Hepatocyte (in vitro differentiated cells): ENCODE data around the gene DYNC1I1. TPM values are rescaled to one million over a fixed set of nuclear protein-coding genes. Genes with fewer than 3 reads are reported as not detected.

Experiments
- DNase-seq: peaks from one replicate; pipeline ENCODE4 v3.0.0-alpha.2; 2016; ENCODE audit warnings: low spot score
- H2AFZ ChIP-seq: fragments of 200-600 bp; sonication (generic); 2 replicates; pipeline ENCODE4 v1.6.0; 2016; ENCODE audit warnings: antibody characterized with exemption, mild to moderate bottlenecking
- H3K27ac ChIP-seq: fragments of 200-600 bp; sonication (generic); 2 replicates; pipeline ENCODE4 v1.5.1; 2016; ENCODE audit warnings: mild to moderate bottlenecking
- H3K27me3 ChIP-seq: fragments of 200-600 bp; sonication (generic); 2 replicates; pipeline ENCODE4 v1.6.1; 2016
- H3K36me3 ChIP-seq: fragments of 200-600 bp; sonication (generic); replicated peaks from 2 replicates; pipeline ENCODE4 v1.5.1; 2016; ENCODE audit warnings: low read depth; ENCODE audit not compliant: insufficient read depth
- H3K4me1 ChIP-seq: fragments of 200-600 bp; sonication (generic); 2 replicates; pipeline ENCODE4 v1.5.1; 2016; ENCODE audit warnings: mild to moderate bottlenecking, moderate library complexity; ENCODE audit not compliant: insufficient read depth
- H3K4me2 ChIP-seq: fragments of 200-600 bp; sonication (generic); 2 replicates; pipeline ENCODE4 v1.6.0; 2016
- H3K4me3 ChIP-seq: fragments of 200-600 bp; sonication (generic); 2 replicates; pipeline ENCODE4 v1.5.1; 2016; ENCODE audit warnings: mild to moderate bottlenecking
- H3K79me2 ChIP-seq: fragments of 200-600 bp; sonication (generic); 2 replicates; pipeline ENCODE4 v1.6.0; 2017; ENCODE audit warnings: mild to moderate bottlenecking
- H3K9me2 ChIP-seq: fragments of 200-600 bp; sonication (generic); replicated peaks from 2 replicates; pipeline ENCODE4 v1.6.0; 2017; ENCODE audit warnings: mild to moderate bottlenecking; ENCODE audit not compliant: insufficient read depth
- H3K9me3 ChIP-seq: fragments of 200-600 bp; sonication (generic); 2 replicates; pipeline ENCODE4 v1.5.1; 2016; ENCODE audit warnings: low read depth, mild to moderate bottlenecking
- H4K20me1 ChIP-seq: fragments of 200-600 bp; sonication (generic); 2 replicates; pipeline ENCODE4 v1.6.0; 2016; ENCODE audit warnings: mild to moderate bottlenecking; ENCODE audit not compliant: insufficient read depth, poor library complexity, severe bottlenecking
- CTCF ChIP-seq: fragments of 200-600 bp; sonication (generic); IDR thresholded peaks from 2 replicates; pipeline ENCODE4 v1.5.1; 2016; ENCODE audit warnings: antibody characterized with exemption, mild to moderate bottlenecking; ENCODE audit not compliant: poor library complexity
- EZH2 ChIP-seq: fragments of 200-600 bp; sonication (generic); IDR thresholded peaks from 2 replicates; pipeline ENCODE4 v1.6.1; 2016; ENCODE audit warnings: antibody characterized with exemption, mild to moderate bottlenecking, borderline replicate concordance
- EZH2phosphoT487 ChIP-seq: fragments of 200-600 bp; sonication (generic); IDR thresholded peaks from one replicate; pipeline ENCODE4 v1.6.1; 2018; ENCODE audit warnings: antibody characterized with exemption, mild to moderate bottlenecking, low read depth, moderate library complexity; ENCODE audit not compliant: unreplicated experiment, severe bottlenecking
- WGBS: methylation state at CpG from one replicate; pipeline ENCODE4 v1.1.6; 2016; ENCODE audit warnings: low lambda C conversion rate; ENCODE audit errors: missing lambda C conversion rate; 5-methylcytosine and 5-hydroxymethylcytosine counted together
- polyA plus RNA-seq: library from polyadenylated mRNA; unstranded; fragments of >200 nt; fragmentation: Nextera tagmentation; extraction: Ambion mirVana; gene quantifications from 2 replicates; pipeline ENCODE4 v1.2.1, GENCODE V29; 2016
- total RNA-seq: library from RNA; depleted of rRNA; stranded (reverse); fragments of >200 nt; gene quantifications from 2 replicates; pipeline ENCODE4 v1.2.3, GENCODE V29; 2014

DYNC1I1 gene
- total and polyA plus RNA-seq, 2 experiments from 2014 or later = 2.5 to 3.7 TPM

DNA sequence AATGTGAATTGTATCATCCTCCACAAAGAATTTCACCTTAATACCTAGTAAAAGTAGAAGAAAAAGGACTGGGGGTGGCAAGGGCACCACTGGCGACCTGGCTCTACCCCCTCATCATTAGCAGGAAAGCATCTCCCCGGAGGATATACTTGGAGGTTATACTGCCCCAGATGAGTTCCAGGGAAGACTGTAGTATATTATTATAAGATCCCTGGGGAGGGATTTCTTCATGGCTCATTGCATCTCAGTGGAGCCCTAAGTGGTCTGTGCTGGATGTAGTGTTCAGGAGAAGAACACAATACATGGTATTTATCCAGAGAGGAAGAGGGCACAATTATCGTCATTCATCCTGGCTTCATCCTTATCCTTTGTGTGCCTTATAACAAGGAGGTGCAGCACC, 14.2 kb upstream of the DYNC1I1 start:
- 79% methylated on average over 3 of the region's 3 CpGs for WGBS
- Histone ChIP-seq H2AFZ (no peak overlapping the region), H3K27ac (no peak overlapping the region), H3K79me2 (no peaks in the 10 kb centered on the region), H3K4me1 (no peaks in the 10 kb centered on the region), H3K9me2 (no peaks in the 10 kb centered on the region), H4K20me1 (no peaks in the 10 kb centered on the region), H3K9me3 (no peaks in the 10 kb centered on the region), H3K36me3 (no peaks in the 10 kb centered on the region), H3K4me3 (no peak overlapping the region), H3K27me3 (no peaks in the 10 kb centered on the region), H3K4me2 (no peak overlapping the region)
- no peak for DNase-seq
- no peak for TF ChIP-seq EZH2

GRCh38 chr7:95766086-95766485, 6.3 kb upstream of the DYNC1I1 start:
- Histone ChIP-seq H3K9me3 (no peaks in the 10 kb centered on the region), H3K4me2 (no peak overlapping the region), H3K27ac (no peak overlapping the region), H3K9me2 (no peaks in the 10 kb centered on the region), H3K4me3 (no peak overlapping the region), H3K79me2 (no peaks in the 10 kb centered on the region), H2AFZ (no peak overlapping the region), H3K36me3 (no peaks in the 10 kb centered on the region), H4K20me1 (no peaks in the 10 kb centered on the region), H3K27me3 (no peaks in the 10 kb centered on the region), H3K4me1 (no peaks in the 10 kb centered on the region)
- TF ChIP-seq EZH2 (no peak), EZH2phosphoT487 (no peak), CTCF (no peak)
- no peak for DNase-seq
- 97% methylated on average over 2 of the region's 2 CpGs for WGBS

GRCh38 chr7:95766657-95767056, 5.7 kb upstream of the DYNC1I1 start:
- no peak overlapping the region for H3K4me3 ChIP-seq
- no peak for TF ChIP-seq CTCF
- TF ChIP-seq EZH2 = no peak
- TF ChIP-seq EZH2phosphoT487 = no peak
- H3K4me1 ChIP-seq = no peaks in the 10 kb centered on the region
- no peaks in the 10 kb centered on the region for H3K27me3 ChIP-seq
- H3K79me2 ChIP-seq = no peaks in the 10 kb centered on the region
- H3K36me3 ChIP-seq = no peaks in the 10 kb centered on the region
- H3K9me2 ChIP-seq = no peaks in the 10 kb centered on the region
- H4K20me1 ChIP-seq = no peaks in the 10 kb centered on the region
- no peak overlapping the region for H3K27ac ChIP-seq
- no peak overlapping the region for H2AFZ ChIP-seq
- WGBS = 100% methylated on average over 1 of the region's 1 CpG
- no peak overlapping the region for H3K4me2 ChIP-seq
- H3K9me3 ChIP-seq = no peaks in the 10 kb centered on the region
- DNase-seq = no peak

DNA sequence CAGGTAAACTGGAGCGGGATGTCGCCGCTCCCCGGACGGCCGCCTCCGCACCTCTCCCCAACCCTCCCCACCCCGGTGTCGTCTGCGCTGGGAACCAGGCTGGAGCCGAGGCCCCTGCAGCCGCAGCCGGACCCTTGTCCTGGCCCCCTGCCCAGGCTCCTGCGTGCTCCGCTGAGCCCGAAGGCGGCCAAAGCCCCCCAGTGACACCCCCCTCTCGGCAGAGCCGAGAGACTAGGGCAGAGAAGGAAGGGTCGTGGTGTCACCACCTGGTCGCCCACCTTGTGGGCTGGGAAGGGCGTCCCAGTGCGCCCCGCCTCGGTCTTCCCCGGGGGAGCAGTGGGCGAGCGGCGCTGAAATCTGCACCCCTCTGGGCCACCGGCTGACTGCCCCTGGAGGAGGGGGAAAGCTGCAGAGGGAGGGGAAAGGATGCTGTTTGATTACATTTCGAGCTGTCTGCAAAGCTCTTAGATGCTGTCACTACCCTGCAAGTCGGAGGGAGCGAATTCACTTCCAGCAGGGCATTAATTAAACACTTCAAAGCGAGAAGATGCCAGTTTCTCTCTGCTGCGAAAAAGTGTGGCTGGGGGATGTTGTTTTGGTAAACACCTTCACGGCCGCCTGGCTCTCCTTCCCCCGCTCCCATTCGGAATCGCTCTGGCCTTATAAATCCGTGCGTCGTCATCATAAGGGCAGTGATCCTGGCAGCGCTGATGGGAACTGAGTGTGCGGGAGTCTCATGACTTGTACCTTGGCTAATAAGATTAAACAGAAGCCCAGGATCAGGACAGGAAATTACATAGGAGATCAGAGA, 622 bp downstream of the DYNC1I1 start:
- Histone ChIP-seq H3K27me3 (peaks cover 17% of the 10 kb centered on the region), H3K4me3 (peak overlapping the region; percentile 89), H3K4me1 (peaks cover 5% of the 10 kb centered on the region), H3K36me3 (no peaks in the 10 kb centered on the region), H2AFZ (peak overlapping the region; percentile 82), H3K79me2 (no peaks in the 10 kb centered on the region), H3K9me2 (no peaks in the 10 kb centered on the region), H3K27ac (no peak overlapping the region), H4K20me1 (no peaks in the 10 kb centered on the region), H3K4me2 (peak overlapping the region; percentile 99), H3K9me3 (no peaks in the 10 kb centered on the region)
- TF ChIP-seq CTCF (no peak), EZH2 (no peak), EZH2phosphoT487 (no peak)
- WGBS = 7% methylated on average over 28 of the region's 45 CpGs
- peak; percentile 32 for DNase-seq
